Keratinocyte (primary cell): Measurements from ENCODE around the gene LRP11. TPM values are rescaled to one million over a fixed set of nuclear protein-coding genes. Genes with fewer than 3 reads are reported as not detected.

Source experiments
- DNase-seq: peaks from one replicate; pipeline ENCODE4 v3.0.0-alpha.2; 2011; ENCODE audit warnings: low read depth, missing footprints, low spot score
- FAIRE-seq: peaks from 2 replicates; lab custom pipeline; 2011; peaks lifted over from hg19 to GRCh38; lab: Jason Lieb, UNC
- H2AFZ ChIP-seq: 2 replicates; pipeline ENCODE4 v1.6.0; 2012; ENCODE audit warnings: low read length, control low read depth, inconsistent platforms; ENCODE audit not compliant: control insufficient read depth
- H3K27ac ChIP-seq: 2 replicates; pipeline ENCODE4 v1.5.1; 2011; ENCODE audit warnings: low read length; ENCODE audit not compliant: control insufficient read depth, insufficient read depth
- H3K27me3 ChIP-seq: 3 replicates; pipeline ENCODE4 v1.6.0; 2011; ENCODE audit warnings: low read length; ENCODE audit not compliant: control insufficient read depth, insufficient read depth; ENCODE audit errors: extremely low read depth
- H3K36me3 ChIP-seq, 2 experiments: 2 replicates in 1 of 2; 3 replicates in 1 of 2; pipeline ENCODE4 v1.5.1; 2011; ENCODE audit warnings: low read length in 2 of 2, mild to moderate bottlenecking in 1 of 2; ENCODE audit not compliant: control insufficient read depth in 2 of 2, insufficient read depth in 2 of 2; ENCODE audit errors: extremely low read depth in 1 of 2
- H3K4me1 ChIP-seq: 3 replicates; pipeline ENCODE4 v1.5.1; 2011; ENCODE audit warnings: low read length; ENCODE audit not compliant: control insufficient read depth, insufficient read depth; ENCODE audit errors: extremely low read depth
- H3K4me2 ChIP-seq: 3 replicates; pipeline ENCODE4 v1.6.0; 2011; ENCODE audit warnings: low read depth, low read length; ENCODE audit not compliant: control insufficient read depth, insufficient read depth; ENCODE audit errors: extremely low read depth
- H3K4me3 ChIP-seq, 3 experiments: fragments of 200-600 bp in 1 of 3; sonication (generic) in 1 of 3; 2 replicates in 2 of 3; 3 replicates in 1 of 3; pipeline ENCODE4 v1.5.1; 2011 to 2016; ENCODE audit warnings: low read length in 3 of 3, mild to moderate bottlenecking in 3 of 3, control low read depth in 2 of 3, inconsistent platforms in 1 of 3, low read depth in 1 of 3, mixed read lengths in 1 of 3, mixed run types in 1 of 3, moderate library complexity in 1 of 3; ENCODE audit not compliant: control insufficient read depth in 2 of 3, insufficient read depth in 2 of 3; ENCODE audit errors: extremely low read depth in 1 of 3
- H3K79me2 ChIP-seq: 2 replicates; pipeline ENCODE4 v1.6.0; 2012; ENCODE audit warnings: low read length; ENCODE audit not compliant: control insufficient read depth, insufficient read depth
- H3K9ac ChIP-seq: 3 replicates; pipeline ENCODE4 v1.6.0; 2011; ENCODE audit warnings: low read length; ENCODE audit not compliant: control insufficient read depth, insufficient read depth; ENCODE audit errors: extremely low read depth
- H3K9me1 ChIP-seq: 3 replicates; pipeline ENCODE4 v1.6.0; 2011; ENCODE audit warnings: low read length; ENCODE audit not compliant: control insufficient read depth, insufficient read depth; ENCODE audit errors: extremely low read depth
- H3K9me3 ChIP-seq: 2 replicates; pipeline ENCODE4 v1.5.1; 2012; ENCODE audit warnings: low read depth, low read length; ENCODE audit not compliant: control insufficient read depth
- H4K20me1 ChIP-seq: 3 replicates; pipeline ENCODE4 v1.6.0; 2011; ENCODE audit warnings: low read length; ENCODE audit not compliant: control insufficient read depth, insufficient read depth; ENCODE audit errors: extremely low read depth
- CTCF ChIP-seq, 3 experiments: IDR thresholded peaks in 1 of 3; conservative IDR thresholded peaks in 1 of 3; optimal IDR thresholded peaks in 1 of 3; 2 replicates in 2 of 3; 3 replicates in 1 of 3; pipeline versions ENCODE3 to v1.5.1; 2011; ENCODE audit warnings: low read length in 3 of 3, mild to moderate bottlenecking in 3 of 3, moderate library complexity in 2 of 3, control low read depth in 1 of 3, inconsistent platforms in 1 of 3; ENCODE audit not compliant: insufficient read depth in 2 of 3; ENCODE audit errors: extremely low read depth in 1 of 3
- EZH2 ChIP-seq: IDR thresholded peaks from one replicate; pipeline ENCODE4 v1.6.1; 2012; ENCODE audit warnings: inconsistent platforms, mild to moderate bottlenecking, low read length, moderate library complexity
- dilution Hi-C: fragments of 300-500 bp; cut with MboI; formaldehyde crosslinking; loops from one replicate; pipeline ENCODE4 v1.7.0; 2020; ENCODE audit warnings: low sequenced_read_pairs; ENCODE audit not compliant: extremely low pct_ligation_motif_present
- polyA plus RNA-seq, 5 experiments: library from polyadenylated mRNA; depleted of rRNA in 3 of 5; stranded (reverse) in 3 of 5; stranded (forward) in 1 of 5; unstranded in 1 of 5; fragments of >200 nt; gene quantifications; 1 replicate in 1 of 5; 2 replicates in 3 of 5; 3 replicates in 1 of 5; pipeline versions ENCODE4 v1.2.1 to v1.2.3, GENCODE V29; 2011 to 2012; ENCODE audit warnings: missing spikeins in 2 of 5, low read depth in 1 of 5, low replicate concordance in 1 of 5

The LRP11 gene
- polyA plus RNA-seq, 1 donor (not counting 4 experiments of a cell fraction or from before 2014, with no cell fraction given) = 31.1 TPM

GRCh38 chr6:149877659-149878058 lies 13.5 kb upstream of the LRP11 start:
- Histone ChIP-seq H3K36me3 (no peaks in the 10 kb centered on the region), H2AFZ (no peak overlapping the region), H3K27me3 (no peaks in the 10 kb centered on the region), H3K27ac (no peak overlapping the region), H3K4me1 (no peaks in the 10 kb centered on the region), H3K4me3 (no peak overlapping the region), H3K79me2 (no peaks in the 10 kb centered on the region), H3K9me3 (no peaks in the 10 kb centered on the region), H3K4me2 (no peak overlapping the region), H3K9me1 (no peaks in the 10 kb centered on the region), H4K20me1 (no peaks in the 10 kb centered on the region), H3K9ac (no peak overlapping the region)
- TF ChIP-seq EZH2 (no peak), CTCF (optimal IDR thresholded peaks at IDR 0.05 in 1 of 3, IDR thresholded peaks at IDR 0.05 in 1 of 3, conservative IDR thresholded peaks at IDR 0.05 in 1 of 3; ENCODE audit: extremely low read depth in 1 of 3, insufficient read depth in 2 of 3, low read length in 3 of 3) (no peak)
- DNase-seq (no peak), FAIRE-seq (no peak)
- dilution Hi-C loops = no loop called here

- Histone ChIP-seq H3K4me3 (no peak overlapping the region), H3K4me1 (no peaks in the 10 kb centered on the region), H3K9ac (no peak overlapping the region), H3K27ac (no peak overlapping the region), H3K9me1 (no peaks in the 10 kb centered on the region), H3K4me2 (no peak overlapping the region), H3K27me3 (no peaks in the 10 kb centered on the region), H4K20me1 (no peaks in the 10 kb centered on the region), H3K36me3 (no peaks in the 10 kb centered on the region), H2AFZ (no peak overlapping the region), H3K79me2 (no peaks in the 10 kb centered on the region), H3K9me3 (no peaks in the 10 kb centered on the region)
- TF ChIP-seq CTCF (optimal IDR thresholded peaks at IDR 0.05 in 1 of 3, IDR thresholded peaks at IDR 0.05 in 1 of 3, conservative IDR thresholded peaks at IDR 0.05 in 1 of 3; ENCODE audit: extremely low read depth in 1 of 3, insufficient read depth in 2 of 3, low read length in 3 of 3) = no peak
- no peak for TF ChIP-seq EZH2
- FAIRE-seq (no peak), DNase-seq (no peak)
- dilution Hi-C loops = no loop called here
These were observed 12.2 kb upstream of the LRP11 start for GRCh38 chr6:149876241-149876933.
